HPDE6-E6E7 (cell line): ENCODE results near the gene OR2S2.
A peak's percentile ranks its signal among the peaks of the same experiment; 100 is the strongest.

ENCODE experiments used
- DNase-seq: peaks from one replicate; pipeline ENCODE4 v3.0.0; 2011; ENCODE audit warnings: missing footprints; ENCODE audit errors: extremely low spot score

OR2S2 gene

GRCh38 chr9:35909274-35909673 lies 48.7 kb downstream of the OR2S2 start, which contains the start of gene SPAAR:
TSS of gene SPAAR (plus strand) at chr9:35909490. CDS start at chr9:35910464, 974 bp downstream.
- no peak for DNase-seq

- no peak for DNase-seq
Observed at GRCh38 chr9:35908504-35909125, 49.3 kb downstream of the OR2S2 start.

GRCh38 chr9:35907711-35908503 lies 50.0 kb downstream of the OR2S2 start:
- DNase-seq: peak; percentile 71
